Nephron progenitor cell (in vitro differentiated cells): ENCODE data around the gene CCDC85A.
"Not testable (repeated sequence)": the region's sequence is repeated elsewhere in the genome, so short reads cannot be mapped to it uniquely, and the experiment has no call there.

ENCODE experiments used
- DNase-seq: peaks from one replicate; pipeline ENCODE4 v3.0.0; 2021
- H3K27ac Mint-ChIP-seq: 2 replicates; pipeline ENCODE4 v1.8.0; 2021; ENCODE audit warnings: mild to moderate bottlenecking, moderate library complexity, mixed read lengths
- H3K27me3 Mint-ChIP-seq: 2 replicates; pipeline ENCODE4 v1.8.0; 2021; ENCODE audit warnings: mild to moderate bottlenecking, low read depth, mixed read lengths; ENCODE audit not compliant: poor library complexity
- H3K36me3 Mint-ChIP-seq: 2 replicates; pipeline ENCODE4 v1.8.0; 2021; ENCODE audit warnings: low read depth, mixed read lengths
- H3K4me1 Mint-ChIP-seq: 2 replicates; pipeline ENCODE4 v1.8.0; 2021; ENCODE audit warnings: mixed read lengths
- H3K4me3 Mint-ChIP-seq: 2 replicates; pipeline ENCODE4 v1.8.0; 2021; ENCODE audit warnings: mild to moderate bottlenecking, moderate library complexity, mixed read lengths
- H3K9me3 Mint-ChIP-seq: 2 replicates; pipeline ENCODE4 v1.8.0; 2021; ENCODE audit warnings: mild to moderate bottlenecking, moderate library complexity, mixed read lengths
- TF ChIP-seq, protein P1 (sequence below): fragments of 200-600 bp; sonication (generic); IDR thresholded peaks from 2 replicates; pipeline ENCODE4 v1.5.0; 2021; ENCODE audit warnings: antibody characterized with exemption

Gene CCDC85A

DNA sequence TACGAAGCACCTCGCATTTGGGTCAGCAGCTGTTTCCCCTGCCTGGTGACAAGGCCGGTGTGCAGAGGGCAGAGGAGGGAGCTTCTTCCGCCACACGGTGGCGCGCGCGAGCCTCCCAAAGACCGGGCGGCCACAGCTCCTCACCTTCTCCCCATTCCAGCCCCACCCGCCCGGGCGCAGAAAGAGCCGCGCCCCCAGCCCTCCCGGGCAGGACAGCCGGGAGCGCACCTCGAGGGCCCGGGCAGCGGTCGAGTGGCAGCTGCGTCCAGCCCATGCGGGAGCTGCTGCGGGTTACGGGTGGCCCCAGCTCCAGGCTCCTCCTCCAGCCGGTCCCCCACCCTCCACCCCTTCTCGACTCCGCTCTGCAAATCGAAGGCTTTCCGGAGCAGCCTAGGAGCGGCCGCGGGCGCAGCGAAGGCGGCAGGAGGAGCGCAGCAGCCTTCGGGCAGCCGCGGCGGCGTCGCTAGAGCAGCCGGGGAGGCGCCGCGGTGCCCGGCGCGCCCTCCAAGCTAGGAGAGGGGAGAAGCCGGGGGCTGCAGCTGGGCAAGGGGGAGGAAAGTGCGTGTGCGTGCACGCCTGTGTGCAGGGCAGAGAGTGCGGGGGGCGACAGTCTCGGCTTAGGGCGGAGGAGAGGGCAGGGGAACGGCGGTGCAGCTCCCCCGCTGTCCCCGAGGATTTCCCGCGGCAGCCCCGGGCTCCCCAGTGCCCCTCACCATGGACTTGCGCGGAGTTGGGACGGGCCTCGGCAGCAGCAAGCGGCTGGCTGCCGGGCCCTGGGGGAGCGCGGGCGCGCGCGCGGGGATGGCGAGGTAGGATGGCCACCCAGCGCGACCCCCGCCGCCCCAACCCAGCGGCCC lies at the start of gene CCDC85A:
TSS of gene CCDC85A (plus strand) at position 348 of the 857 bp plus-strand sequence. CDS start 635 bp downstream, outside the sequence.
- H3K4me1 Mint-ChIP-seq, result peaks cover 35% of the 10 kb centered on the region
- H3K9me3 Mint-ChIP-seq, result no peaks in the 10 kb centered on the region
- peak within 1 kb of the TSS; percentile 86 for H3K4me3 Mint-ChIP-seq
- TF ChIP-seq, protein P1, sequence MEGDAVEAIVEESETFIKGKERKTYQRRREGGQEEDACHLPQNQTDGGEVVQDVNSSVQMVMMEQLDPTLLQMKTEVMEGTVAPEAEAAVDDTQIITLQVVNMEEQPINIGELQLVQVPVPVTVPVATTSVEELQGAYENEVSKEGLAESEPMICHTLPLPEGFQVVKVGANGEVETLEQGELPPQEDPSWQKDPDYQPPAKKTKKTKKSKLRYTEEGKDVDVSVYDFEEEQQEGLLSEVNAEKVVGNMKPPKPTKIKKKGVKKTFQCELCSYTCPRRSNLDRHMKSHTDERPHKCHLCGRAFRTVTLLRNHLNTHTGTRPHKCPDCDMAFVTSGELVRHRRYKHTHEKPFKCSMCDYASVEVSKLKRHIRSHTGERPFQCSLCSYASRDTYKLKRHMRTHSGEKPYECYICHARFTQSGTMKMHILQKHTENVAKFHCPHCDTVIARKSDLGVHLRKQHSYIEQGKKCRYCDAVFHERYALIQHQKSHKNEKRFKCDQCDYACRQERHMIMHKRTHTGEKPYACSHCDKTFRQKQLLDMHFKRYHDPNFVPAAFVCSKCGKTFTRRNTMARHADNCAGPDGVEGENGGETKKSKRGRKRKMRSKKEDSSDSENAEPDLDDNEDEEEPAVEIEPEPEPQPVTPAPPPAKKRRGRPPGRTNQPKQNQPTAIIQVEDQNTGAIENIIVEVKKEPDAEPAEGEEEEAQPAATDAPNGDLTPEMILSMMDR, result peak; percentile 81
- H3K27me3 Mint-ChIP-seq, result peaks cover 29% of the 10 kb centered on the region
- no peaks in the 10 kb centered on the region for H3K36me3 Mint-ChIP-seq
- H3K27ac Mint-ChIP-seq, result no peak within 1 kb of the TSS
- DNase-seq, result peak; percentile 95

DNA sequence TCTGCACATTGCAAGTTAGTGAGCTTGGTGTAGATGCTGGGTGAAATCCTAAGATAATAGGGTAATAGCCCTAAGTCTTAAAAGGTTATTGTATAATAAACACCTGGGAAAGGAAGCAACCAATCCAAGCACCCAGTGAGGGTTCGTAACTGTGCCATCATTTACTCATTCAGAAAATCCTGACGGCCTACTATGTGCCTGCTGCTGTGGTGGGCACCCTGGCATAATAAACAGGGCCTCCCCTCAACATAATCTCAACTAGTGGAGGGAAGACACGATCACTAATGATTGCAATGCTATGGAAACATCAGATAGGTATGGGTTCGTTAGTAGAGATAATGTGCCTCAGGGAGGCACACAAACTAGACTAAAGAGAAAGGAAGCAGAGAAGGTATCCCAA lies 48.9 kb upstream of the CCDC85A start:
- Mint-ChIP-seq H3K9me3 (peaks cover 18% of the 10 kb centered on the region), H3K27me3 (peaks cover 7% of the 10 kb centered on the region), H3K4me3 (no peak overlapping the region), H3K4me1 (peaks cover 21% of the 10 kb centered on the region), H3K36me3 (no peaks in the 10 kb centered on the region), H3K27ac (no peak overlapping the region)
- no peak for DNase-seq
- TF ChIP-seq, protein P1, result no peak

DNA sequence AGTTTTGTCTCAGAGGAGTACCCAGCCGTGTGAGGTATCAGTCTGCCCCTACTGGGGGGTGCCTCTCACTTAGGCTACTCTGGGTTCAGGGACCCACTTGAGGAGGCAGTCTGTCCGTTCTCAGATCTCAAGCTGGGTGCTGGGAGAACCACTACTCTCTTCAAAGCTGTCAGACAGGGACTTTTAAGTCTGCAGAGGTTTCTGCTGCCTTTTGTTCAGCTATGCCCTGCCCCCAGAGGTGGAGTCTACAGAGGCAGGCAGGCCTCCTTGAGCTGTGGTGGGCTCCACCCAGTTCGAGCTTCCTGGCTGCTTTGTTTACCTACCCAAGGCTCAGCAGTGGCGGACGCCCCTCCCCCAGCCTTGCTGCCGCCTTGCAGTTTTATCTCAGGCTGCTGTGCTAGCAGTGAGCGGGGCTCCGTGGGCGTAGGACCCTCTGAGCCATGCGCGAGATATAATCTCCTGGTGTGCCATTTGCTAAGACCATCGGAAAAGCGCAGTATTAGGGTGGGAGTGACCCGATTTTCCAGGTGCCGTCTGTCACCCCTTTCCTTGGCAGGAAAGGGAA lies 41.2 kb upstream of the CCDC85A start:
- H3K4me3 Mint-ChIP-seq, H3K27me3 Mint-ChIP-seq, DNase-seq, H3K27ac Mint-ChIP-seq, H3K4me1 Mint-ChIP-seq: not testable (repeated sequence)
- Mint-ChIP-seq H3K36me3 (peaks cover 11% of the 10 kb centered on the region), H3K9me3 (peaks cover 45% of the 10 kb centered on the region)

DNA sequence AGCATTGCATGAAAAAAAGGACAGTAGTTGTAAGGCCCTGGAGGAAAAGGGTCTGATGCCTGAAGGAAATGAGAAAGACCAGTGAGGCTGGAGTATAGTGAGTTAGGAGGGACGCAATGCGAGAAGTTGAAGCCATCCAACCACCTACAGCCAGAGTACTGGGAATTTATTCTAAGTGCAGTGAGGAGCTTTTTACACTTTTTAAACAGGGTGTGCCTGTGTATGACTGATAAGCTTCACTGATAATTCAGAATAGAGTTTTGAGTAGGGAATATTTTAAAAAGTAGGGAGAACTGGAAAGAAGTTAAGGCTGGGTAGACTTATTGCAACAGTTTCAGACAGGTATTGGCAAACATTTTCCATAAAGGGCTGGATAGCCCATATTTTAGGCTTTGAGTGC lies 35.9 kb upstream of the CCDC85A start:
- H3K9me3 Mint-ChIP-seq, result peaks cover 13% of the 10 kb centered on the region
- TF ChIP-seq, protein P1, result no peak
- peaks cover 2% of the 10 kb centered on the region for H3K27me3 Mint-ChIP-seq
- H3K4me3 Mint-ChIP-seq, result no peak overlapping the region
- peaks cover 11% of the 10 kb centered on the region for H3K36me3 Mint-ChIP-seq
- no peaks in the 10 kb centered on the region for H3K4me1 Mint-ChIP-seq
- DNase-seq, result no peak
- H3K27ac Mint-ChIP-seq, result no peak overlapping the region

DNA sequence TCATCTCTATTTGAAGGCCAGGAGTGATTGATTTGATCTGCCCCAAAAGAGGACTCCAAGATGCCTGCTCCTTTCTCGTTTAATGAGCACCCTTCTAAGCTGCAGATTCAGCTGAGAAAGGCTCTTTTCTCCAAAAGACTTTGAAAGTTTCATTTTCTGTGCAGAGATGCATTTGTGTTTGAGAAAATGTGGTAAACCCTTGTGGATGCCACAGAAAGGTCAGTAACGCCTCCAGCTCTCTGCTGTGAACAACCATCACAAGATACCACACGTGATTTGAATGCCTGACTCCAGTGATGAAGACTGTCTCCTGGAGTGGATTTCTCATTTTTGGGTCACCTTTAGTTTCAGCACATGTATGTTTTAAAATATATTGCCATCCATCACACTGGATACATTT lies 35.0 kb upstream of the CCDC85A start:
- H3K27me3 Mint-ChIP-seq, result peaks cover 2% of the 10 kb centered on the region
- H3K9me3 Mint-ChIP-seq, result peaks cover 4% of the 10 kb centered on the region
- TF ChIP-seq, protein P1, result no peak
- no peak for DNase-seq
- H3K36me3 Mint-ChIP-seq, result peaks cover 2% of the 10 kb centered on the region
- no peak overlapping the region for H3K27ac Mint-ChIP-seq
- no peaks in the 10 kb centered on the region for H3K4me1 Mint-ChIP-seq
- no peak overlapping the region for H3K4me3 Mint-ChIP-seq

DNA sequence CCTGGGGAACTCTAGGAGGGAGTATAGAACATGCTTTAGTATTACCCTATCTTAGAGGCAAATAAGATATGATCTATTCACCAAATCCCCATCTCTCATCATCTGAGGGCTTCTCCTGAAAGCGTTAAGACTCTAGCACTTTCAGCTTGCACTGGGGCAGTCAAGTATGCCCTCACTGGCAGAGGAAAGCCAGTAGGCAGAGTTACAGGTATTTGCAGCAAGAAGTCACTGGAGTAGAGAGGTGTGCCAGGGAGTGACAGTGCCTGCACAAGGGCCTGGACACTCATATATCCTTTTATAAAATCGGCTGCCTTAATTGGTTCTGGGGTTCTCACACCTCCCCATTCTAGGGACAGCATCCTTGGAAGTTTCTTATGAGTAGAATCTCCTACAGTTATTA lies 31.9 kb upstream of the CCDC85A start:
- DNase-seq, result no peak
- no peak overlapping the region for H3K27ac Mint-ChIP-seq
- no peaks in the 10 kb centered on the region for H3K9me3 Mint-ChIP-seq
- TF ChIP-seq, protein P1, result no peak
- no peaks in the 10 kb centered on the region for H3K36me3 Mint-ChIP-seq
- no peaks in the 10 kb centered on the region for H3K4me1 Mint-ChIP-seq
- peaks cover 2% of the 10 kb centered on the region for H3K27me3 Mint-ChIP-seq
- no peak overlapping the region for H3K4me3 Mint-ChIP-seq
